B cell (primary cell): ENCODE measurements around the gene CD80. TPM values are rescaled to one million over a fixed set of nuclear protein-coding genes. Genes with fewer than 3 reads are reported as not detected.

Experiments
- ATAC-seq: fragments of 200-7000 bp; cut with Tn5 transposase; one replicate; pipeline ENCODE4 v1.10.0; 2021; ENCODE audit warnings: low read depth, mild to moderate bottlenecking, moderate number of reproducible peaks, moderate library complexity
- CTCF ChIA-PET: fragments of 350-600 bp; sonication (Branson Sonifier 250); formaldehyde crosslinking; loops from one replicate; lab custom pipeline; 2021; ENCODE audit warnings: antibody characterized with exemption, inconsistent platforms; lab: Charles Lee
- POLR2A ChIA-PET: fragments of 350-600 bp; sonication (Branson Sonifier 250); formaldehyde crosslinking; loops from one replicate; lab custom pipeline; 2021; ENCODE audit warnings: antibody characterized with exemption; lab: Charles Lee
- DNase-seq: peaks from one replicate; pipeline ENCODE4 v3.0.0; 2013
- H2AFZ ChIP-seq: 2 replicates; pipeline ENCODE4 v1.6.1; 2012; ENCODE audit warnings: mild to moderate bottlenecking, low read depth, low read length; ENCODE audit not compliant: insufficient read depth, poor library complexity, severe bottlenecking
- H3K27ac ChIP-seq, 2 donors: 1 replicate in 1 of 2; 2 replicates in 1 of 2; pipeline ENCODE4 v1.5.1; 2012 to 2013; ENCODE audit warnings: low read length in 2 of 2, mild to moderate bottlenecking in 2 of 2, moderate library complexity in 1 of 2
- H3K27me3 ChIP-seq, 4 experiments: fragments of 200-600 bp in 1 of 4; sonication (generic) in 1 of 4; replicated peaks in 1 of 4; 1 replicate in 2 of 4; 2 replicates in 2 of 4; pipeline versions ENCODE4 v1.6.1 to v1.7.0; 2013 to 2016; ENCODE audit warnings: low read length in 3 of 4, mild to moderate bottlenecking in 2 of 4, mixed read lengths in 1 of 4, moderate library complexity in 1 of 4; ENCODE audit not compliant: insufficient read depth in 4 of 4, control insufficient read depth in 3 of 4; ENCODE audit errors: control extremely low read depth in 1 of 4
- H3K36me3 ChIP-seq, 2 experiments: replicated peaks in 1 of 2; 1 replicate in 1 of 2; 2 replicates in 1 of 2; pipeline versions ENCODE4 v1.6.1 to v1.7.1; 2013; ENCODE audit warnings: low read length in 1 of 2; ENCODE audit not compliant: insufficient read depth in 2 of 2, control insufficient read depth in 1 of 2; ENCODE audit errors: control extremely low read depth in 1 of 2, extremely low read depth in 1 of 2
- H3K4me1 ChIP-seq, 2 donors: fragments of 200-600 bp in 1 of 2; sonication (generic) in 1 of 2; 1 replicate in 1 of 2; 2 replicates in 1 of 2; pipeline versions ENCODE4 v1.5.1 to v1.6.1; 2013 to 2017; ENCODE audit warnings: low read length in 2 of 2; ENCODE audit not compliant: control insufficient read depth in 2 of 2, insufficient read depth in 2 of 2
- H3K4me2 ChIP-seq: replicated peaks from 2 replicates; pipeline ENCODE3; 2012; ENCODE audit warnings: mild to moderate bottlenecking, low read depth, low read length; ENCODE audit not compliant: poor library complexity, severe bottlenecking
- H3K4me3 ChIP-seq, 5 experiments: fragments of 200-600 bp in 1 of 5; sonication (generic) in 1 of 5; 1 replicate in 3 of 5; 2 replicates in 2 of 5; pipeline versions ENCODE4 v1.5.1 to v1.7.0; 2011 to 2016; ENCODE audit warnings: low read length in 4 of 5, mild to moderate bottlenecking in 4 of 5, low read depth in 2 of 5, control low read depth in 1 of 5, moderate library complexity in 1 of 5; ENCODE audit not compliant: insufficient read depth in 1 of 5; ENCODE audit errors: control extremely low read depth in 1 of 5, extremely low read depth in 1 of 5
- H3K79me2 ChIP-seq: fragments of 200-600 bp; sonication (generic); one replicate; pipeline ENCODE4 v1.6.0; 2016; ENCODE audit warnings: low read length; ENCODE audit not compliant: control insufficient read depth, insufficient read depth
- H3K9ac ChIP-seq: fragments of 200-600 bp; sonication (generic); 2 replicates; pipeline ENCODE4 v1.6.1; 2017; ENCODE audit warnings: mild to moderate bottlenecking, low read length, moderate library complexity
- H3K9me3 ChIP-seq, 3 donors: one replicate each; pipeline versions ENCODE4 v1.6.1 to v1.7.1; 2013; ENCODE audit warnings: low read length in 2 of 3; ENCODE audit not compliant: control insufficient read depth in 2 of 3, insufficient read depth in 1 of 3; ENCODE audit errors: control extremely low read depth in 1 of 3
- H4K20me1 ChIP-seq: 2 replicates; pipeline ENCODE4 v1.6.0; 2012; ENCODE audit warnings: mild to moderate bottlenecking, low read length; ENCODE audit not compliant: insufficient read depth, control insufficient read depth, poor library complexity, severe bottlenecking
- H3K27ac Mint-ChIP-seq: one replicate; pipeline ENCODE4 v1.8.0; 2021; ENCODE audit warnings: mixed read lengths
- H3K27me3 Mint-ChIP-seq: one replicate; pipeline ENCODE4 v1.8.0; 2021; ENCODE audit warnings: mixed read lengths
- H3K4me1 Mint-ChIP-seq: one replicate; pipeline ENCODE4 v1.8.0; 2021; ENCODE audit warnings: mixed read lengths
- H3K4me3 Mint-ChIP-seq: one replicate; pipeline ENCODE4 v1.8.0; 2021; ENCODE audit warnings: mixed read lengths
- H3K9me3 Mint-ChIP-seq: one replicate; pipeline ENCODE4 v1.8.0; 2022; ENCODE audit warnings: mixed read lengths; ENCODE audit not compliant: insufficient read depth
- EZH2 ChIP-seq: IDR thresholded peaks from 2 replicates; pipeline ENCODE4 v1.6.1; 2012; ENCODE audit warnings: borderline replicate concordance, low read depth, mild to moderate bottlenecking, moderate library complexity, low read length; ENCODE audit not compliant: insufficient read depth, poor library complexity, severe bottlenecking
- WGBS: methylation state at CpG from one replicate; pipeline ENCODE4 v1.1.5; 2013; ENCODE audit warnings: missing lambda C conversion rate; ENCODE audit not compliant: insufficient coverage; 5-methylcytosine and 5-hydroxymethylcytosine counted together
- intact Hi-C: fragments of 100-400 bp; cut with micrococcal nuclease; formaldehyde crosslinking; loops from one replicate; pipeline ENCODE4 v1.10.0; 2022
- polyA plus RNA-seq: library from polyadenylated mRNA; depleted of rRNA; stranded (reverse); fragments of >200 nt; gene quantifications from 2 replicates; pipeline ENCODE4 v1.2.3, GENCODE V29; 2012
- total RNA-seq, 2 donors: library from RNA; stranded (reverse); fragments of 120-200 nt in 1 of 2; gene quantifications; 1 replicate in 1 of 2; 2 replicates in 1 of 2; pipeline versions ENCODE4 v1.2.3 to v1.2.4, GENCODE V29; 2013 to 2022
- TF ChIP-seq, protein P1 (sequence below): fragments of 200-600 bp; IDR thresholded peaks from one replicate; pipeline ENCODE4 v1.8.0; 2022; ENCODE audit warnings: antibody characterized with exemption, mild to moderate bottlenecking

CD80 gene
- total and polyA plus RNA-seq, 2 donors (not counting 1 experiment from before 2014, with no cell fraction given) = 15.0 to 26.5 TPM

DNA sequence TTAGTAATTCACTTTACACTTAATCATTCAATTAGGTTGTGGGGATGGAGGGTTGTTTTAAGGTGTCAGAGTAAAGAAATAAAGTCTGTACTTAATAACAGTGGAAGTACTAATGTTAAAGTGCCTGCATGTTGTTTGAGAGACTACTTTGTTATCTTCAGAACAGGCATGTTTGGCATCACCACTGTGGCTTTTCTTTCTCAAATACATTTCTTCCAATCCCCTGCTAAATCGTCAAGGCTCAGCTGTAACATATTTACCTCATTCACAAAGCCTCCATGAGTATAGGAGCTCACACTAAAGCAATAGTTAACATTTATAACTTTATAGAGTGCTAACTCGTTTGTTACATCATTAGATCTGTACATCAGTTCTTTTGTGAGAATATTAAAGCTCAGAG, 58.5 kb downstream of the CD80 start:
- intact Hi-C loops = no loop called here
- Histone ChIP-seq H3K4me2 (no peak overlapping the region), H3K36me3 (peaks cover 11 to 14% of the 10 kb centered on the region in 2 experiments), H2AFZ (no peak overlapping the region), H4K20me1 (no peaks in the 10 kb centered on the region), H3K79me2 (peaks cover 40% of the 10 kb centered on the region), H3K4me3 (no peak overlapping the region), H3K27ac (no peak overlapping the region), H3K27me3 (no peaks in the 10 kb centered on the region), H3K9ac (no peak overlapping the region), H3K4me1 (peaks cover 16 to 18% of the 10 kb centered on the region in 2 donors), H3K9me3 (no peaks in the 10 kb centered on the region)
- Mint-ChIP-seq H3K27ac (no peak overlapping the region), H3K9me3 (no peaks in the 10 kb centered on the region), H3K27me3 (no peaks in the 10 kb centered on the region), H3K4me1 (peaks cover 26% of the 10 kb centered on the region), H3K4me3 (peak overlapping the region; percentile 6)
- no peak for DNase-seq
- ATAC-seq = no peak
- ChIA-PET CTCF (interaction anchor here (0.7 to 1.3 kb wide), 3 partner anchors 59 to 226 kb away, joined by 3 to 4 read pairs (median 3); partner anchors contain the start of gene CD80), POLR2A (no interaction called here)
- TF ChIP-seq, protein P1, sequence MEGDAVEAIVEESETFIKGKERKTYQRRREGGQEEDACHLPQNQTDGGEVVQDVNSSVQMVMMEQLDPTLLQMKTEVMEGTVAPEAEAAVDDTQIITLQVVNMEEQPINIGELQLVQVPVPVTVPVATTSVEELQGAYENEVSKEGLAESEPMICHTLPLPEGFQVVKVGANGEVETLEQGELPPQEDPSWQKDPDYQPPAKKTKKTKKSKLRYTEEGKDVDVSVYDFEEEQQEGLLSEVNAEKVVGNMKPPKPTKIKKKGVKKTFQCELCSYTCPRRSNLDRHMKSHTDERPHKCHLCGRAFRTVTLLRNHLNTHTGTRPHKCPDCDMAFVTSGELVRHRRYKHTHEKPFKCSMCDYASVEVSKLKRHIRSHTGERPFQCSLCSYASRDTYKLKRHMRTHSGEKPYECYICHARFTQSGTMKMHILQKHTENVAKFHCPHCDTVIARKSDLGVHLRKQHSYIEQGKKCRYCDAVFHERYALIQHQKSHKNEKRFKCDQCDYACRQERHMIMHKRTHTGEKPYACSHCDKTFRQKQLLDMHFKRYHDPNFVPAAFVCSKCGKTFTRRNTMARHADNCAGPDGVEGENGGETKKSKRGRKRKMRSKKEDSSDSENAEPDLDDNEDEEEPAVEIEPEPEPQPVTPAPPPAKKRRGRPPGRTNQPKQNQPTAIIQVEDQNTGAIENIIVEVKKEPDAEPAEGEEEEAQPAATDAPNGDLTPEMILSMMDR = no peak
- TF ChIP-seq EZH2 = no peak
- no CpG with 5 or more reads among the region's 2 CpGs for WGBS

DNA sequence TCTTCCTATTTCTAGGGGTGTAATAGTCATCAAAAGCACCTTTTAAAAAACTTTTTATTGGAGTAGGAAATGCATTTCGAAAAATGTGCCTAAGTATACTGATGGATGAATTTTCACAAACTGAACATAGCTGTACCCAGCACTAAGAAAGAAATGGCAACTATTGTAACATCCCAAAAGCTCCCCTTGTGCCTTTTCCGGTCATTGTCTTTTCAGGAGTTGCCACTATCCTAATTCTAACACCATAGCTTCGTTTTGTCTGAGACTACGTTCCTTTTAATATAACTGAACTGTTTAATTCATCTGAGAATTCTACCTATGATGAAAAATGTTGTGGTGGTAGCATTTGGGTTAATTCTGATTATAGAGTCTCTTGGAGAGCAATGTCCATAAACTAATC, 59.1 kb downstream of the CD80 start:
- ChIA-PET CTCF (interaction anchor here (0.6 to 0.7 kb wide), 2 partner anchors 18 to 59 kb away, joined by 4 to 5 read pairs; partner anchors contain the start of gene CD80), POLR2A (no interaction called here)
- Mint-ChIP-seq H3K9me3 (no peaks in the 10 kb centered on the region), H3K4me1 (peaks cover 26% of the 10 kb centered on the region), H3K27ac (peak overlapping the region; percentile 54), H3K27me3 (no peaks in the 10 kb centered on the region), H3K4me3 (peak overlapping the region; percentile 67)
- Histone ChIP-seq H2AFZ (no peak overlapping the region), H3K36me3 (peaks cover 6 to 12% of the 10 kb centered on the region in 2 experiments), H3K4me3 (no peak overlapping the region), H3K79me2 (peaks cover 40% of the 10 kb centered on the region), H3K9ac (no peak overlapping the region), H4K20me1 (no peaks in the 10 kb centered on the region), H3K4me2 (peak overlapping the region; percentile 6), H3K27ac (no peak overlapping the region), H3K4me1 (peaks cover 16 to 18% of the 10 kb centered on the region in 2 donors), H3K9me3 (no peaks in the 10 kb centered on the region), H3K27me3 (no peaks in the 10 kb centered on the region)
- DNase-seq (no peak), ATAC-seq (no peak)
- TF ChIP-seq, protein P1 = no peak
- TF ChIP-seq EZH2 = no peak
- intact Hi-C loops = no loop called here
- WGBS = no CpG with 5 or more reads among the region's 4 CpGs
